ENCODE results near the gene STRIP1. TPM values are rescaled to one million over a fixed set of nuclear protein-coding genes. Genes with fewer than 3 reads are reported as not detected.

The STRIP1 gene, protein sequence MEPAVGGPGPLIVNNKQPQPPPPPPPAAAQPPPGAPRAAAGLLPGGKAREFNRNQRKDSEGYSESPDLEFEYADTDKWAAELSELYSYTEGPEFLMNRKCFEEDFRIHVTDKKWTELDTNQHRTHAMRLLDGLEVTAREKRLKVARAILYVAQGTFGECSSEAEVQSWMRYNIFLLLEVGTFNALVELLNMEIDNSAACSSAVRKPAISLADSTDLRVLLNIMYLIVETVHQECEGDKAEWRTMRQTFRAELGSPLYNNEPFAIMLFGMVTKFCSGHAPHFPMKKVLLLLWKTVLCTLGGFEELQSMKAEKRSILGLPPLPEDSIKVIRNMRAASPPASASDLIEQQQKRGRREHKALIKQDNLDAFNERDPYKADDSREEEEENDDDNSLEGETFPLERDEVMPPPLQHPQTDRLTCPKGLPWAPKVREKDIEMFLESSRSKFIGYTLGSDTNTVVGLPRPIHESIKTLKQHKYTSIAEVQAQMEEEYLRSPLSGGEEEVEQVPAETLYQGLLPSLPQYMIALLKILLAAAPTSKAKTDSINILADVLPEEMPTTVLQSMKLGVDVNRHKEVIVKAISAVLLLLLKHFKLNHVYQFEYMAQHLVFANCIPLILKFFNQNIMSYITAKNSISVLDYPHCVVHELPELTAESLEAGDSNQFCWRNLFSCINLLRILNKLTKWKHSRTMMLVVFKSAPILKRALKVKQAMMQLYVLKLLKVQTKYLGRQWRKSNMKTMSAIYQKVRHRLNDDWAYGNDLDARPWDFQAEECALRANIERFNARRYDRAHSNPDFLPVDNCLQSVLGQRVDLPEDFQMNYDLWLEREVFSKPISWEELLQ
- 28.1 and 28.3 TPM in 2 replicates for total RNA-seq (2014; rRNA removed; shearing (Covaris generic))

DNA sequence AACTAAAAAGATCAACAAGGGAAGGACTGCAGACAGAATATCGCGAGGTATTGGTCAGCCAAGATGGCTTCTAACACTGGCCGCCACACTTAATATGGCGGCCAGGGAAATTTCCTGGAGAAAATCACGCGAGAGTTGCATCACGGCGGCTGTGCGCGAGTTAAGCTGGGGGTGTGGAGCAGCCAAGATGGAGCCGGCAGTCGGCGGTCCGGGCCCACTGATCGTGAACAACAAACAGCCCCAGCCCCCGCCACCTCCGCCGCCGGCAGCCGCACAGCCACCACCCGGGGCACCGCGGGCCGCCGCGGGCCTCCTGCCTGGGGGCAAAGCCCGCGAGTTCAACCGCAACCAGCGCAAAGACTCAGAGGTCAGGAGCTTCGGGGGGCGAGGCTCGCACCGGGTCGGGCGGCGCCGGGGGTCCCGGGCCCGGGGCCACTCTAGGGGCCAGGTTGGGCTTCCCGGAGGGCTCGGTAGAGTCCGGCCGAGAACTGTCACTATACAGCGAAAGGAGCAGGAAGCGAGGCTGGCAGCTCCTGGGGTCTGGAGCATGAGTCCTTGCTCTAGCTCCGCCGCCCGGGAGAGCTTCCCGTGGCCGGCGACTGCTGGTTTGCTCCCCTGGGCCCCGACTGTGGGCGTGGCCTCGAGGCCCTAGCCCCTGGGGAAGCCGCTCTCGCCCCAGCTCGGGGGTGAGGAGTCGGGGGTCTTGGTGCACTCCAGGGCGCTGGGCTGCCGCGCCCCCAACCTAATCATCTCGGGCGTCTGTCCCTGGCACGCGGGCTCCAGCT is at the start of gene STRIP1:
Gene STRIP1, plus strand, starts transcription at position 174 of the 785 bp plus-strand sequence. Its CDS starts 14 bp downstream, at position 188.
- DNase-seq (ENCODE audit: low spot score), result peak; percentile 95
- in situ Hi-C loops (cut with HindIII; ENCODE audit: low sequenced_read_pairs), result no loop called here

DNA sequence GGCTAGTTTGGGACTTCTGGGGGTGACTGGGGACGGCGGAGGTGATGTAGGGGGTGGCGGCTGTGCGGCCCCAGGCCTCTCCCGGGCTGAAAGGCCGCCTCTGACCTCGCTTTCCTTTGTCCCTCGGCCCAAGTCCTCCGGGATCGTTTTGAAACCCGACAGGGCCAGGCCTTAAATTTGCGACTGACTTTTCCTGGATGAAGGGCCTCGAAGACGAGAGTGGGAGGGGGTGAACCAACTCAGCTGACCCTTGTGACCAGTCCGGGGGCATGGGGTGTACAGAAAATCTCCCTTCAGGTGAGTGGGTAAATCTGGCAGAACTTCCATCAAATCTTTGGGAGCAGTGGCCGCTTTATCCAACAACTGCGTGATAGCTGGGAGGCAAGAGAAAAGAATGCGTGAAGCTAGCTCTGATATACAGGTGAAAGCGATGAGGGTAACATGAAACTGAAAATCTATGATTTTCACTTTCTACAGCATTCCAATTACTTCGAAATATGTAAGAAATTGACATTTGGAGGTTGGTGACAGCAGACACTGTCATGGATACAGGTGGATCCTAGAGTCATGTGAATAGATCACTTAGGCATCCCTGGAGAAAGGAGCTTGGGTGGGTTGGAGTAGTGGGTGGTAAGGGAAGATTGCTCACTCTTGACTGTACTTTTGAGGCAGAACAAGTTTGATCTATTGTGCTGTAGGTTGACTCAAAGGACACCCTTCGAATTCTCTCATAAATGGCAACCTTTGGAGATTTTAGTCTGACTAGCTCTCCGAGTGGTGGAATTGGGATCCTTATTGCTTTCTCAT is 49.0 kb upstream of the STRIP1 start:
- in situ Hi-C loops (cut with HindIII; ENCODE audit: low sequenced_read_pairs), result no loop called here
- DNase-seq (ENCODE audit: low spot score), result no peak

DNA sequence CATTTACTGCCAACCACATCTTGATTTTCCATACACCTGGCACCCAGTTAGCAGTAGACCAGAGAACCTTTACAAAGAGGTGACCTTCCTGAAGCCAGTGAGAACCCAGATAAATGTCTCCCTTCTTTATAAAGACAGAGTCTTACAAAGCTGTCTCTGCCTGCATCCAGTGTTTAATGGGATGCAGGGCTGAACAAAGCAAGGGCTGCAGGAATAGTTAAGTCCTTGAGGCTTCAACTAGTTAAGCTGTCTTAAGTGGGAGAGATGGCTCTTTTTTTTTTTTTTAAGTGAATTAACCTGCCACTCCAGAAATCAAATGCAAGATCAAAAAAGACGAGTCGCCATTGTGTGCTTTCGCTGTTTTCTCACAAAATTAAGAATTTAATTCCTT is 48.4 kb upstream of the STRIP1 start:
- in situ Hi-C loops (cut with HindIII; ENCODE audit: low sequenced_read_pairs), result no loop called here
- DNase-seq (ENCODE audit: low spot score), result no peak

DNA sequence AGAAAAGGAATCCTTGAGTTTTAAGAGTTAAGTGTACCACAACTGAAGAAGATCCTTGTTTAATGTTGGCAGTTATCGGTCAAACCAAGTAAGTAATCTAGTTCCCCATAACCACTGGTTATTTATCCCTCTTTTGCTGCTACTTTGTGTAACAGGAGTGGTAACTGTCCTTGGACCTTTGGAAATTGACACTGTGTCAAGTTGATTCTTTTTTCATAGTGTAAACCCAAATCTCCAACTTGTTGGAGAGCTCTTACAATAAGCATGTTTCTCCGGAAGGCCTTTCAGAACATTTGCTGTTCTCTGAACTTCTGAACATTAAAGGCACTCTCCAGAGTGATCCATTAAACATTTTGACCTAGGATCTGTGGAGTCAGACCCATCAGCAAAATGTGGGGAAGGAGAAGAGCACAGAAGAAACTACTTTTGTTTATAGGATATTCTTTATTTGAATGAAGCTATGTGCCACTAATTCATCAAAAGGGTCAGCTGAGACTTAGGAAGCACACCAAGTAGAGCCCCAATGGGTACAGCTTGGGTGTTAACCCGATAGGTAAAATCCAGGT is 46.0 kb upstream of the STRIP1 start:
- in situ Hi-C loops (cut with HindIII; ENCODE audit: low sequenced_read_pairs), result no loop called here

DNA sequence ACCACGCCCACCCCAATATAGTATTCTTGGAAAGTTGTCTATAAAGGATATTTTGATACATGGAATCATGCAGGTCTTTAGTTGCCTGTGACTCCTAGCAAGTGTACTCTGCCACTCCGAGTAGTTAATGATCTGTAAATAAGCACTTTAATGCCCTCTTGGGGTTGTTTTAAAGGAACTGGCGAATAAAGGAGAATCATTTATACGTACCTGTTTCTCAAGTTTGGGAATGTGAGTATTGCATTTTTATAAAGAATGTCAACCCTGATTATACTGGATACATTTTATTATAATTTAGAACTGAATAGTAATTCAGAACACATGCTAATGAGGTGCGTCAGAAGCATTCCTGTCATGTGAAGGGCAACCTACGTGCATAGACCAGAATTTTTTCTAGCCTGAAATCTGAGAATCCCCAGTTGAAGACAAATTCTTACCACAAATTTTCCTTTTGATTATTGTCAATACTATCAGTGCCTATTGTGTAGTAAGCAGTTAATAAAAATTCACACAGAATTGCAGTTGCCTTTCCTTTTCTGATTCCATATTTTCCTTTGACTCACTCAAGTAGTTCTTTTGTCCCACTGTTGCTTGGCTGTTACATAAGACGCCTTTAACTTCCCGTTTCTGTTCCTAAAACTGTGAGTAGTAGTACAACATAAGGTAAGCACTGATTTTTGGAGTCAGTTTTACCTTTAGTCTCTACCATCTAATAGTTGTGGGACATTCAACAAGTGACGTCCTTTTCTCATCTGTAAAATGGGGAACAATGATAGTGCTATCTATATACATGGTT is 44.7 kb upstream of the STRIP1 start:
- in situ Hi-C loops (cut with HindIII; ENCODE audit: low sequenced_read_pairs), result no loop called here
- no peak for DNase-seq (ENCODE audit: low spot score)

More for the DNA sequence above, 46.0 kb upstream of the STRIP1 start:
- DNase-seq (ENCODE audit: low spot score), result no peak

DNA sequence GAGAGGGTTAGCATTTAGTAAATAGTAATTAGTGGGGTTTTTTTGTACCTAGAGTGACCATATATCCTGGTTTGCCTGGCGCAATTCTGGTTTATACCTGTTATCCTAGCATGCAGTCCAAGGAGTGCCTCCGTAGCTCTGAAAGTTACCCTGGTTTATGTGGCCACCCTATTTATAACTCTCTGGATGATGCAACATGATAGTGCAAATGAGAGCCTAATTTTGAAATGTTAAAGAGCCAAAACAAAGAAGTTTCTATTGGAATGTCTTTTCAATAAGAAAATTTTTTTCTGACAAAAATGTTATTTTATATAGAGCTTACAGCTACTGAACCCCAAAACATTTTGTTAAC is 44.1 kb upstream of the STRIP1 start:
- no peak for DNase-seq (ENCODE audit: low spot score)
- in situ Hi-C loops (cut with HindIII; ENCODE audit: low sequenced_read_pairs), result no loop called here

DNA sequence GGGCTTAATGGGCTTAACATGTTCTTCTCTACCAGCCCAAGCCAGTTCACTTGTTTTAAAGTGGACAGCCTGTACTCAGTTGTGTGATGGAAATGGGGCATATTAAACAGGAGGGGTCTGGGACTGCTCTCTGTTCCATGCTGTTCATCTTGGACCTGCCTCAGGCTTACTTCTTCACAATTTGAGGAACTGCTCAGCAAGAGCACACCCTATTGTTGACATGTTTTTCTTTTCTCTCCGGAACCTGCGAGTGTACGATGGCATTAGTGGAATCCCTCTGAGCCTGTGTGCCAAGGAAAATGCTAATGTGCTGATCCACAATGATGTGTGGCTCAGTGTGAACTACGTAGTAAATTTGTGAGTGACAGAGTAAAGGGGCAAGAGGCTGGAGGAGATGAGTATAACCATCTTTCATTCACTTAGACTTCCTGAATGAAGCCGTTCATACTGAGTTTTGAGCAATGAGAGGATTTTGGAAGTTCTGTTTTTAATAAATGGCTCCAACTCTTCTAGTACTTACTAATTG is 43.0 kb upstream of the STRIP1 start:
- DNase-seq (ENCODE audit: low spot score), result no peak
- in situ Hi-C loops (cut with HindIII; ENCODE audit: low sequenced_read_pairs), result no loop called here

DNA sequence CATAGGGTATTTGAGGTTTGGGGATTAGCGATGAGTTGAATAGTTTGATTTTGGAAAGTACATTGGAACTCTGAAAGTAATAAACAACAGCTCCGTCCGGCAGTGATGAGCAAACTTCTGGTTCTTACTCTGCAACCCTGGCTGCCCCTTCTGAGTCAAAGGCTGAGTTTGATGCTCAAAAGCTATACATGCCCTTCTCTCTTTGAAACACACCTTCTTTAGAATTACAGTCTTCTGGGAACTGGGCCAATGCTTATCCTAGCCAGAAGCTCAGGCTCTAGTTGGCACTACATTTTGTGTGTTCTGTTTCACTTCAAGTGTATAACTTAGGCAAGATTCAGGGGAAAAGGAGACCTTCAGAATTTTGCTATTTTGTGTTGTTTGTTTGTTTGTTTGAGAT is 40.5 kb upstream of the STRIP1 start:
- in situ Hi-C loops (cut with HindIII; ENCODE audit: low sequenced_read_pairs), result no loop called here
- peak; percentile 76 for DNase-seq (ENCODE audit: low spot score)

DNA sequence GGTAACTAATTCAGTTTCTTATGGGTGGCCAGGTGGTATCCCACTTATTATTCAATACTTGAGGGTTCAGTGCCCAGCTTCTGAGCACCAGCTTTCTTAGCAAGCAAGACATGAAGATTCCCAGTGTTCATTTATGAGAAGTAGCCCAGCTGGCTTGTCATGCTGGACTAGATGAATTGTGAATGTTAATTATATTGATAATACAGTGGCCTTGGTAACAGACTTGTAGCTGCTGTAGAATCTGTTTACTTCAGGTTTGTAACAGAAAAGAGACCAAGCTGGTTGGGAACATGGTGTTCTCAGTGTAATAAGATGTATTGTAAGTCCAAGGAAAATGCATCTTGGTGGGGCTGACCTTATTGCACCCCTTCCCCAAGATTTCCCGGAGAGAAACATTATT is 39.8 kb upstream of the STRIP1 start:
- DNase-seq (ENCODE audit: low spot score), result no peak
- in situ Hi-C loops (cut with HindIII; ENCODE audit: low sequenced_read_pairs), result no loop called here

DNA sequence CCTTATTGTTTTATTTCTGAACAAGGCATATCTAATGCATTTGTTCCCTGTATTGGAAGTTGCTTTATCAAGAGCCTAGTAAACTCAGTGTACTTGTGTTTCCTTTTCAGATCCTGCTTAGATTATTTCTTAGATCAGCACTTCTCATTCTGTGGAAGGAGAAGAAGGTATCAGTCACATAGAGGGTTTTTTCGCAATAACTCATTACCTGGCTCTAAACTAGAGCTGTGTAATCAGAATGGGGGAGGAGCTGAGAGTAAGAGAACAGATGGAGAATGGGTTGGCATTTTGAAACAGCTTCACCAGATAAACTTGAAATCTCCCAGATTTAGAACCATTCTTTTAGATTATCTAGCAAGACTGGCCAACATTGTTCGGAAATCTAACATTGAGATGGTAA is 38.9 kb upstream of the STRIP1 start:
- DNase-seq (ENCODE audit: low spot score), result peak; percentile 75
- in situ Hi-C loops (cut with HindIII; ENCODE audit: low sequenced_read_pairs), result no loop called here

DNA sequence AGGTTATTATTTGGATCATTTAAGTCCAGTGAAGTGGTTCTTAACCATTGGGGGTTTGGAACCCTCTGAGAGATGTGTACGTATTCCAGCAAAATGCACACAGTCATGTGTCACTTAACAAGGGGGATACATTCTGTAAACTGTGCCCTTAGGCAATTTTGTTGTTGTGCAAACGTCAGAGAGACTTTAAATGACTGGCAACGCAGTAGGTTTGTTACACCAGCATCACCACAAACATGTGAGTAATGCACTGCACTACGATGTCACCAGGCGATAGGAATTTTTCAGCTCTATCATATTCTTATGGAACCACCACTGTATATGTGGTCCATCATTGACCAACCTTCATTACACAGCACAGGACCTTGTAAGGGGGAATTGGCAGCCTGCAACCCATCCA is 37.9 kb upstream of the STRIP1 start:
- in situ Hi-C loops (cut with HindIII; ENCODE audit: low sequenced_read_pairs), result no loop called here
- no peak for DNase-seq (ENCODE audit: low spot score)

DNA sequence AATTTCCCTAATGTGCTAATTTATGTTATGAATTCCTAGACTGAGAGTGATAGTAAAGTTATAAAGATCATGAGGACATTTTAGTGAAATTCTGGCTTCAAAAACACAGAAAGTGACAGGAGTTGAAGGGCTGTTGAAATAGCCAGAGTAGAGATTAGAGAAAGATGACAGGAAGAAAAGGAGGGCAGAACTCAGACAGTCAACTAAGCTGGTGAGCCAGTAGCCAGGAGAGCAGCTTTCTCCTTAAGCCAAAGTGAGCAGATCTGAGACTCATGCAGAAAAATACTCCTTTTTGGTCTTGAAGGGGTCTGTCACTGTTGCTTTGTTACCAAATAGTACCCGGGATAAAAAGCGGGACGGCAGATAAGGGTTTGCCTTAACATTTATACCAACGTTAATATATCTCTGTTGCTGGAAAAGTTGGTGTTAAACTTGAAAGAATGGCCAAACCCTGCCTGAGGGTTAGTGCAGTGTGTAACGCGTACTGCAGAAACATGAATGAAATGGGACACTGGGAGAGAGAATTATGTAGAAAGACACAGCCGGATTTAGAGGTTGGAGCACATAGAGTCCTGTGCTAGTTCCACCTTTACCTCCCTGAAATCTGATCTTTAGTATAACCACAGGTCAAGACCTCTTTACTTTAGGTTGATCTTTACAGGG is 37.1 kb upstream of the STRIP1 start:
- in situ Hi-C loops (cut with HindIII; ENCODE audit: low sequenced_read_pairs), result no loop called here

DNA sequence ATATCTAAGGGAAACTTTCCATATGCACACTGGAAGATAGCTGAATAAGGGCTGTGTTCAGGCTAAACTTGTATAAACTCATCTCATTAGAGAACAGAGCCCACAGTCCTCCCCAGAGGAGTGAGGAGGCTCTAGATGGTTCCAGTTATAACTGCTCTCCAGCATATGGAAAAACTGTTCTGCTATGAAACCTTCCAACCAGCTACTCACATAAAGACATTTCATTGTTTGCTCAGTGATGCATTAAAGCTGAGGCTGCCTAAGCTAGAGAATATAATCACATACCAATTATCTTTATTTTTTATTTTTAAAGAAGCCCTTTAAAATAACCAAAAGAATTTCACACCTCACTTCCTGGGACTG is 36.6 kb upstream of the STRIP1 start:
- no peak for DNase-seq (ENCODE audit: low spot score)
- in situ Hi-C loops (cut with HindIII; ENCODE audit: low sequenced_read_pairs), result no loop called here

More for the DNA sequence above, 37.1 kb upstream of the STRIP1 start:
- DNase-seq (ENCODE audit: low spot score), result no peak

DNA sequence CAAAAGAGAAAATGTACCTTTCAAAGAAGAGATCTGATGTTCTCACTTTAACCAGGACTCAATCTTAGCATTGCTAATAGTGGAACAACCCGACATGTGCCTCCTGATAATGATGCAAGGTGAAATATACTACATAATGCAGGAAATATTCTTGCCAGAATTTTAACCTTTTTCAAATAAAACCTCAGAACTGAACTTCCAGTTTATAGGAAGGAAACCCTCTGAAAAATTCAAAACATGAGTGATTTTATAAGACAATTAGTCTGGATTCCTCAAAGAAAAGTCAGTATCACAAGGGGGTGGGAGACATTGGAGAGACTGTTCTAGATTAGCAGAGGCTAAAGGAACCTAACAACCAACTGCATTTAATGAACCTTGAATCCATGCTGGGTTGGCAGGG is 31.7 kb upstream of the STRIP1 start:
- no peak for DNase-seq (ENCODE audit: low spot score)
- in situ Hi-C loops (cut with HindIII; ENCODE audit: low sequenced_read_pairs), result no loop called here

DNA sequence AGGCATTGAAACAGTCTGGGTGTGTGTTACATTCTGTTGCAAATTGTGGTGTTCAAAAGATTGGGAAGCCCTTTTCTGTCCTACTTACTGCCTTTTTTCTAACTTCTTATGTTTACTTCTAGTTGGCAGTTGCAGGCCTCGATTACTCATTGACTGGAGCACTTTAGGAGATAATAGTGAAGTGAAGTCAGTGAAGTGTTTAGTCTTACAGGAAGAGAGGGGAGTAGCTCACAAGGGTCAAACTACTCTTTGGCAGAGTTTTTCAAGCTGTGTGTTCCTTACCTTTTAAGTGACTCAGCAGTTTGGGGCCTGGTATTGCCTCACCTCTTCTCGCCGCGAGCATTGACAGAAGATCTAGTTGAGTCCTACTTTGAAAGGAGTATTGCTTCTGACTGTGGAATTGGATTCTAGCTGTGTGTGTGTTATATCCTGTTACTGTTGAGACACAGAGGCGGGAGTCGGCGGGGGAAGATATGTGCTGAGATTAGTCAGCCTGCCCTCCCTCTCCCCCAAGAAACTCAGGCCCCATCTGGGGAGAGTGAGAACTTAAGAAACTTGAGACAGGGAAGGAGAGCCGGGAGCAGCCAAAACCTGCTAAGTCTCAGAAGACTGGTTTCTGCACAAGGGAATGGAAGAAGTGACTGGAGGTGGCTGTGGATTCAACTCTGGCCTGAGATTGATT is 30.5 kb upstream of the STRIP1 start:
- in situ Hi-C loops (cut with HindIII; ENCODE audit: low sequenced_read_pairs), result no loop called here
- no peak for DNase-seq (ENCODE audit: low spot score)

DNA sequence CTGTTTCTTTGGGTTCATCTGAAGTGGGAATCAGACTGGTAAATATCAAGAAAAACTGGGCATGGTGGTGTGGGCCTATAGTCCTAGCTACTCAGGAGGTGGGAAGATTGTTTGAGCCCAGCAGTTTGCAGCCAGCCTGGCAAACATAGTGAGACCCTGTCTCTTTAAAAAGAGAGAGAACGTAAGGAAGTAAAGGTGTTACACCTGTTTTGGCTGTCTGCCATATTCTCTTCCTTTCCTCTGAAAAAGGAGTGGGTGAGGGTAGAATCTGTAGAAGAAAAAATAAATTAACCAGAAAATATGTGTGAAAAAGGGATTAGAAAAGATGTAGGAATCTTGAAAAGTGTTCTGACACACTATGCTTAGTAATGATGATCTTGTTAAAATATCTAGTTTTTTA is 29.8 kb upstream of the STRIP1 start:
- DNase-seq (ENCODE audit: low spot score), result no peak
- in situ Hi-C loops (cut with HindIII; ENCODE audit: low sequenced_read_pairs), result no loop called here

DNA sequence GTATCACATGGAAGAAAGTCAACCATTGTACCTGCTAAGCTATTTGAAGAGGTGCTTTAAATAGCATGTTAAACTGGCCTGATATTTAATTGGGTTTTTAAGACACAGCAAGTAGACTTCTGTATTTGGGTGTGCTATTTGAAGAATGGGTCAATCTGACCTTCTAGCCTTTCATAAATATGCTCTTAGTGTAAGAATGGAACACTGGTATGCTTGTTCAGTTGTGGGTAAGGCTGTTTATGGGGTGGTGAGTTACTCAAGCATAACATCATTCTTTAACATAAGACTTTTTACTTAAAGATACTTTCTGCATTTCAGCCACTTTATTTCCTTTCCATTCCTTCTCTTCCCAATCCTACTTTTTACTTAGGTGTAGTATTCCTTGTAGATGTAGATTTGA is 28.5 kb upstream of the STRIP1 start:
- in situ Hi-C loops (cut with HindIII; ENCODE audit: low sequenced_read_pairs), result no loop called here
- DNase-seq (ENCODE audit: low spot score), result no peak
